Stimulated activated CD4-positive, alpha-beta T cell treated with anti-CD3 and anti-CD28 coated beads, Interleukin-12 subunit alpha, Interleukin-12 subunit beta, amount 100 ng/mL, for 24 hours (primary cell): Measurements from ENCODE around the gene ZNF587B.
"Not testable (repeated sequence)": the region's sequence is repeated elsewhere in the genome, so short reads cannot be mapped to it uniquely, and the experiment has no call there.

Source experiments
- DNase-seq, 2 experiments: peaks; one replicate each; pipeline ENCODE4 v3.0.0-alpha.2; 2020; ENCODE audit warnings: low read depth in 2 of 2

The ZNF587B gene

GRCh38 chr19:57818378-57818777, 11.7 kb upstream of the ZNF587B start:
- no peak for DNase-seq

GRCh38 chr19:57819475-57820148, 10.5 kb upstream of the ZNF587B start:
- DNase-seq, result peak; percentile 62 to 64

- no peak for DNase-seq
Observed at GRCh38 chr19:57820599-57820998, 9.5 kb upstream of the ZNF587B start.

- DNase-seq, result not testable (repeated sequence)
Observed at GRCh38 chr19:57821095-57821494, 9.0 kb upstream of the ZNF587B start.

GRCh38 chr19:57821501-57821900, 8.6 kb upstream of the ZNF587B start:
- DNase-seq, result not testable (repeated sequence)

GRCh38 chr19:57823155-57823554, 6.9 kb upstream of the ZNF587B start:
- not testable (repeated sequence) for DNase-seq

GRCh38 chr19:57823608-57824007, 6.5 kb upstream of the ZNF587B start:
- DNase-seq, result not testable (repeated sequence)

GRCh38 chr19:57825511-57825910, 4.6 kb upstream of the ZNF587B start:
- DNase-seq, result no peak

- DNase-seq, result no peak
Observed at GRCh38 chr19:57829316-57829715, 783 bp upstream of the ZNF587B start.

- not testable (repeated sequence) for DNase-seq
Observed at GRCh38 chr19:57836991-57837390, 6.9 kb downstream of the ZNF587B start.

- not testable (repeated sequence) for DNase-seq
Observed at GRCh38 chr19:57838622-57839191, 8.6 kb downstream of the ZNF587B start.

- DNase-seq, result no peak
Observed at GRCh38 chr19:57841122-57841763, 11.1 kb downstream of the ZNF587B start.

- DNase-seq, result not testable (repeated sequence)
Observed at GRCh38 chr19:57847164-57847563, 17.1 kb downstream of the ZNF587B start.

- not testable (repeated sequence) for DNase-seq
Observed at GRCh38 chr19:57849162-57849665, 19.1 kb downstream of the ZNF587B start.

- DNase-seq, result peak; percentile 62 to 64
Observed at GRCh38 chr19:57849666-57850473, 19.8 kb downstream of the ZNF587B start, which contains the start of gene ZNF587. Gene ZNF587, plus strand, starts transcription at chr19:57849859. Its CDS starts 180 bp downstream, at chr19:57850039.

GRCh38 chr19:57850553-57851017, 20.5 kb downstream of the ZNF587B start:
- no peak for DNase-seq

- not testable (repeated sequence) for DNase-seq
Observed at GRCh38 chr19:57851812-57852603, 21.9 kb downstream of the ZNF587B start.

- DNase-seq, result not testable (repeated sequence)
Observed at GRCh38 chr19:57854117-57854516, 24.0 kb downstream of the ZNF587B start.

GRCh38 chr19:57862351-57862750, 32.3 kb downstream of the ZNF587B start:
- not testable (repeated sequence) for DNase-seq

- no peak for DNase-seq
Observed at GRCh38 chr19:57867868-57868492, 37.9 kb downstream of the ZNF587B start.
